ENCODE measurements around the gene ZP4. TPM values are rescaled to one million over a fixed set of nuclear protein-coding genes. Genes with fewer than 3 reads are reported as not detected.

The ZP4 gene, protein sequence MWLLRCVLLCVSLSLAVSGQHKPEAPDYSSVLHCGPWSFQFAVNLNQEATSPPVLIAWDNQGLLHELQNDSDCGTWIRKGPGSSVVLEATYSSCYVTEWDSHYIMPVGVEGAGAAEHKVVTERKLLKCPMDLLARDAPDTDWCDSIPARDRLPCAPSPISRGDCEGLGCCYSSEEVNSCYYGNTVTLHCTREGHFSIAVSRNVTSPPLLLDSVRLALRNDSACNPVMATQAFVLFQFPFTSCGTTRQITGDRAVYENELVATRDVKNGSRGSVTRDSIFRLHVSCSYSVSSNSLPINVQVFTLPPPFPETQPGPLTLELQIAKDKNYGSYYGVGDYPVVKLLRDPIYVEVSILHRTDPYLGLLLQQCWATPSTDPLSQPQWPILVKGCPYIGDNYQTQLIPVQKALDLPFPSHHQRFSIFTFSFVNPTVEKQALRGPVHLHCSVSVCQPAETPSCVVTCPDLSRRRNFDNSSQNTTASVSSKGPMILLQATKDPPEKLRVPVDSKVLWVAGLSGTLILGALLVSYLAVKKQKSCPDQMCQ
- total RNA-seq, result not detected in 2 replicates

DNA sequence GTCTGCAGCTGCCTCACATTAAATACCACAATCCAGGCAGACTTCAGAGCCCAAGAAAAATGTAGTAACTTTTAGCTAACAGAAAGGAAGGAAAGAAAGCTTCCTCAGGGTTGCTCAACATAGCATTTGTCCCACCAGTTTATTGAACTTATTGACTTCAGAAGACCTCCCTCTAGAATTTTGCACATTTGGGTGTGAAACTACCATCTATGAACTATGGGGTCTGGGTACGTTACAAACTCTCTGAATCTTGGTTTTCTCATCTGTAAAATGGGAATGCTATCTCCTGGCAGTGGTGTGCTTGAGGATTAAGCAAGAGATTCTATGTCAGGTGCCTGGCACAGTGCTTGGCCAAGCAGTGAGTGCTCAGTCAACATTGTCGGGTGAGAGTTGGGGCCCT lies at the start of gene ZP4:
TSS of gene ZP4 (minus strand) at position 101 of the 400 bp plus-strand sequence. CDS start 287 bp downstream, outside the sequence.
- DNase-seq (ENCODE audit: low read depth), result no peak

DNA sequence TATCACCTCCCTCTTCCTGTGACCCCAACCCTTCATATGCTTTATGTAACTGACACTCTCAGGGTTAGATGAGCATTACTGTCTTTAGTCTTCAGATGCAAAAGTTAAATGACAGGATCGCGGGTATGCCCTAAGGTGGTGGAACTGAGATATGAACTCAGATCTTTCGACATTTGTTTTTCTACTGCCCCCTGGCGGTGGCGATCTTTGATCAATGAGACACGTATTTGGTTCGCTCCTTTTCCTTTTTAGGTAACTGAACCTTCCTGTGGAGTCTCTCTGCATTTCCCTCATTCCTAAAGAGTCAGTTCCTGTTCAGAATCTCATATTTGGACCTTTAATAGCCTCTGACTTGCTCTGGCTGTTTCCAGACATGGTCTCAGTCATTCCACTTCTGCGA lies 47.8 kb upstream of the ZP4 start:
- no peak for DNase-seq (ENCODE audit: low read depth)

DNA sequence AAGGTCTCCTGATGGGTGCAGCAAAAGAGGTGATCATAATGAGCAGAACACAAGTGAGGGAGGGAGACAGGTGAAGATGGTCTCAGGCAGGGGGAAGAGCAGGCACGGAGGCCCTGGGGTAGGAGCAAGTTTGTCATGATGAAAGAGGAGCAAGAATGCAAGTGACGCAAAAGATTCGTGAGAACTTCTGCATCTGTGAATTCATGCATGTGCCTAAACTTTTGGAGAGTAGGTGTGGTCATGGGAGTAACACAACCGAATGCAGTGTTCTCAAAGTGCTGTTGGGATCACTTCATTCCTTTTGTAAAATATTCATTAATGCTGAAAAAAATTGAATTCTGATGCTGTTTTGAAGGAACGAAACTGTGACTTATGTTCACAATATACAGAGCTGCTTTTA lies 47.3 kb upstream of the ZP4 start:
- DNase-seq (ENCODE audit: low read depth), result no peak

DNA sequence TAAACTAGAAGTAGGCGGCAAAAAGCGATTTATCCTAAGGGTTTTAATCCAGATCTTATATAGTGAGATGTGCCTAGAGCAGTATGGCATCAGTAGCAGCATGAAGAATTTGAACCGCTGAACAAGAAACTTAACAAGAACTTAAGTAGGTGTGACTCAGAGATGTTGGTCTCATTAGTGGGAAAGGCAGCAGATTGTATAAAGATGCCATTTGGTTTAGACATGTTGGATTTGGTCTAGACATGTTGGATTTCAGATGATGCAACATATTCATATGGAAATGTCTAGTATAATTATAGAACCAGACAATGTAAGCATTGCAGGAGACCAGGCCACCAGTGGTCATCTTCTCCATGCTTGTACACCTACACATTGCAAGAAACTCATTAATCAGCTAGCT lies 42.1 kb upstream of the ZP4 start:
- peak; percentile 53 for DNase-seq (ENCODE audit: low read depth)

DNA sequence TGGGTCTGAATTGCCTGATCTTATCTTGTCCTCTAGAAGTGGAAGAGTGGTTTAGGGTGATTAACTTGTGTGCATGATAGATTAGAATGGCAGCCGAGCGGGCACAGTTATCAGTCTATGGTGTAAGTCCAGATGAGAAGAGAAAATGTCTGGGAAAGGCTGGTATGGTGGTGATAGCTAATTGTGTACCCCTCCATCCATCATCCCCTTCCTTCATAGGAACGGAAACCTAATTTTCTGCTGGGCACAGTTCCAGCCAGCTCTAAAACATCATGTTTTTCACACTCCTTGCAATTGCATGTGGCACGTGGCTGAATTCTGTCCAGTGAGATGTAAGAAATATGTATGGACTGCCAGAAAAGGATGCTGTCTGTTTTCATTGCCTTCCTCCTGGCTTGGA lies 40.9 kb upstream of the ZP4 start:
- no peak for DNase-seq (ENCODE audit: low read depth)

DNA sequence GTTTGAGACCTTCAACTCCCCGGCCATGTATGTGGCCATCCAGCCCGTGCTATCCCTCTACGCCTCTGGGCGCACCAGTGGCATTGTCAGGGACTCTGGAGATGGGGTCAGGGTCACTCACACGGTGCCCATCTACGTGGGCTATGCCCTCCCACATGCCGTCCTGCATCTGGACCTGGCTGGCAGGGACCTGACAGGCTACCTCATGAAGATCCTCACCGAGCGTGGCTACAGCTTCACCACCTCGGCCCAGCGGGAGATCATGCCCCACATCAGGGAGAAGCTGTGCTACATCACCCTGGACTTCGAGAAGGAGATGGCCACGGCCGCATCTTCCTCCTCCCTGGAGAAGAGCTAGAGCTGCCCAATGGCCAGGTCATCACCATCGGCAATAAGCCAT lies 36.5 kb upstream of the ZP4 start:
- no peak for DNase-seq (ENCODE audit: low read depth)

DNA sequence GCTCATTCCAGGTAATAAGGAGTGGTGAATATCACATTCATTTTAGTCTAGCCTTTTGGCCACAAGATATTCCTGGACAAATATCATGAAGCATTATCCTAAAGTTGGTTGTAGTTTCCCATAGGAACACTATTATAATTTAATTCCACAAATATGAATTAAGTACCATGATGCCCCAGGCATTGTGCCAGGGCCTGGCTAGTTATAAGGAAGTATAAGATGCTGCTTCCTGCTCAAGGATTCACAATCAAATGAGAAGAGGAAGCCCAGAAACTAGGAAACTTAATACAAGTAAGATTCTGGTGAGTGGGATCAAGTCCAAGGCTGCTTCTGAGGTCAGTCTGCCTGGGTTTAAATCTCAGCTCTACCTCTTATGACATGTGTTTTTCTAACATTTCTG lies 30.6 kb upstream of the ZP4 start:
- DNase-seq (ENCODE audit: low read depth), result no peak

DNA sequence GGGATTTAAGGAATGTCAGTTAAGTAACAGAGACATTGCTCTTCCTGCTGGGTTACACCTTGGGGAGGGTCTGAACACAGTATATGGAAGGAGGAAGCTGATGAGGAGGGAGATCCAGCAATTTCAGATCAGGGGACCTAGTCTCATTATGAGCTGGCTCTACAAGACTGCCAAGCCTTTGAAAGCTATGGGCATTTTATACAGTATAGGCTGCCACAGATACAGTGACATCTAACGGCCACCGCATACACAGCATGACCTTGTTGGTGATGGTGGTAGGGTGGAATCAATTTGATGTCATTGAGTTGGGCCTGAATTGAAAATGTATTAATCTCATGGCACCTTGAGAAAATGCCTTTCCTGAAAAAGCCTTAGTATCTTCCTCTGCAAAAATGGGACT lies 22.6 kb upstream of the ZP4 start:
- no peak for DNase-seq (ENCODE audit: low read depth)

DNA sequence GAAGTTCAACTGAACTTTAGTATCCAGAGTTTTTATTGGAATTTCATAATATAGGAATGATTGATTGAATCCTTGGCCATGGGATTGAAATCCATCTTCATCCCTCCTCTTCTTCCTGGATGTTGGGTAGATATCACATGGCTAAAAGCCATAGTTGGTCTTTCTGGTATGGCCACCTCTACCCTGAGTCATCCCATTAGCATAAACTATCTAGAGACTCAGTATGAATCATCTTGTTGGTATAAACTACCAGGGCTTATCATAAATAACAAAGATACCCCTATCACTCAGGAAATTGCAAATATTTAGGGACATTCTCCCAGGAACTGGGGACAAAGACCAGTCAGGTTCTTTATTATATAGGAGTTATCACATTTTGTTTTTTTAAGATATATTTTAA lies 21.2 kb upstream of the ZP4 start:
- peak; percentile 16 for DNase-seq (ENCODE audit: low read depth)

DNA sequence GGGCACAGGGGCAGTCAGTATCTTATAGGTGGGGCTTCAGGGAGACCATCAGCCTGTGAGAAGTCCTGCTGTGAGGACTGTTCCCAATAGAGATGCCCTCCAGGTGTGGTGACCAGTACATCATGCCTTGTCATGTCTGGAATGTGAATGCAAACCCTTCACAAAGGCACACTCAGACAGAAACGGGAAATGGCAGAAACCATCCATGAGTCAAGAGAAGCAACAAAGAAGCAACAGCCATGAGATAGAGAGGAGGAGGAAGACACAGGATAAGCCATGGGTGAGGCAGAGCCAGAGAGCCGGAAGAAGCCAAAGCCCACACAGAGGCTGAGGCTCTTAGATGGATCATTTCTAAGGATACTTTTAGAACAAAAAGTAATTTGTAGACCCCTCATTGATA lies 20.1 kb upstream of the ZP4 start:
- DNase-seq (ENCODE audit: low read depth), result no peak

DNA sequence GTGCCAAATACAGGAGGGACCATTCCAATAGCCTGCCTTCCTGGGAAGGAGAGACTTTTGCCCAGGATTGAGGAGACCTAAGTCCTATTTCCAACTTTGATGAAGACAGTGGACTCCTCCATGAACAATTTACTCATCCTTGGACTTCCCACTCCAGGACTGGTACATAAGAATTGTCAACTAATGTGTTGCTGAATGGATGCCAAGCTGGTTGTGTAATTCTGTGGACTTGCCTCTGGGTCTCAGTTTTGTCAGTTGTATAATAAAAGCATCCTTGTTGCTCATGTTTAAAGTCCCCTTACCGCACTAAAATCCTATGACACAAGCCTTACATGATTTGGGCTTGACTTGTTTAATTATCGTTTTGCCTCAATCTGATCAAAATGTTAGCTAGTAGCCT lies 13.2 kb upstream of the ZP4 start:
- peak; percentile 22 for DNase-seq (ENCODE audit: low read depth)

DNA sequence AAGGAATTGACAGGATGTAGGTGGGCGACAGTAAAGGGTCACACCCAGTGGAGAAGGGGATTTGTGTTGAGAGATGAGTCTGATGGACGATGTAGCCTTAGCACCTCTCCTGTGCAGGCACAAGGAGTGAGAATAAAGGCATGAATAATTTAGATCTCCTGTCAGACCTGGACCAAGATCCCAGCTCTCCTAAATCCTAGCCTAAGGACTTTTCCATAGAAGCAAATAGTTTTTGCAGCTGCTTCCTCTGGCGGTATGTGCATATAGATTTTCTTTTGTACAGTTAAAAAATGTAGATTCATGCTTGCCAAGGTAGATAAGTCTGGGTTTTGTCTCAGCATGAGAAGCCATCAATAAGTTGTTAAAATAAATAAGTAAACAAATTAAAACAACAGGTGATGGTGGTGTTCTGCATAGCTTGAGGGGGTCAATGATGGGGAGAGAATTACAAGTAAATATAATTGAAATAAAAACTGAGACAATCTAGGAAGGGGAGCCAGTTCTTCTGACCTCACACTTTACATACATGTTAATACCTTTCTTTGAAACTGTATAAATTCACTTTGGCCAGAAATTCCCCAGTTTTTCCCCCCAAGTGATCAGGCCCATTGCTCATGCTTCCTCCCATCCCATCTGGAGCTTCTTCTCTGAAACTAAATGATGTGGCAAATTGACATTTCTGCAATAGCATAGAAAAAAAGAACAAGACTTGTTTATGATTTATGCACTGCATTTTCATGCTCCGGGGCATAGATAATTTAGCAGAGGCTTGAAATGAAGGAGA lies 12.4 kb upstream of the ZP4 start:
- no peak for DNase-seq (ENCODE audit: low read depth)

DNA sequence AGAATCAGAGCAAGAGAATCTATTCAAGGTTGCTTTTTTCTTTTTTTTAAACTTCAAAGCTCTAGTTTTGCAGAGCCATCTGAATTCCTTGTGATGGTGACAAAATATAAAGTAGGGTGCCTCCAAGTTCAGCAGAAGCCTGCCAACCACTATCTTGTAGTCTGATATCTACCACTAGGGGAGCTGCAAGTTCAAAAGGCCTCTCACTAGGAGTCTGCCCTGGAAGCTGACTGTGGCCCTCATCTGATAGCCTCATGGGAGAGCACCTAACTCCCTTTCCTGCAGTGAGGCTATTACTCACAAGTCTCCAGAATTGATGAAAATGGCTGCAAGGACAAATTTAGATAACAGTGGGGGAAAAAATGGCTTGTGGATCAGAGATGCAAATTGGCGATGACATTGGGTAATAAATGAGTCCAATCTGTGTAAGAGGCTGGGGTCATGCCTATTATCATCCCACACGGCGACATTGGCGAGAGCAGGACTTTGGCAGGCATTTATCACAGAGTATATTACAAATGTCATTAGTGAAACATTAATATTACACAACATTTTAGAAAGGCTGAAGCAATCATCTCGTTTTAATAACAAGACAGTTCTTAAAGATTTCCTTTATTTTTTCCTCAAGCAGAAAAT lies 10.7 kb upstream of the ZP4 start:
- DNase-seq (ENCODE audit: low read depth), result peak; percentile 39

DNA sequence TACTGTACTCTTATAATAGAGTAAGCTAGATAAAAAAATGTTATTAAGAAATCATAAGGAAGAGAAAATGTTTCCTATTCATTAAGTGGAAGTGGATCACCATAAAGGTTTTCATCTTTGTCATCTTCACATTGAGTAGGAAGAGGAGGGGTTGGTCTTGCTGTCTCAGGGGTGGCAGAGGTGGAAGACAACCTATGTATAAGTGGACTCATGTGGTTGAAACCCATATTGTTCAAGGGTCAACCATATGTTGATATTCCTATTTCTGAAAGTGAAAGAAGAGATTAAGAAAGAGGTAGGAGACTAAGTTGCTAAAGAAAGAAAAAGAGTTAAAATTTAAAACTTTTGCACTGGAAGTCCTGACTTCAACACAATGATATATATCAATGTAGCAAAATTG lies 4.9 kb upstream of the ZP4 start:
- DNase-seq (ENCODE audit: low read depth), result no peak

DNA sequence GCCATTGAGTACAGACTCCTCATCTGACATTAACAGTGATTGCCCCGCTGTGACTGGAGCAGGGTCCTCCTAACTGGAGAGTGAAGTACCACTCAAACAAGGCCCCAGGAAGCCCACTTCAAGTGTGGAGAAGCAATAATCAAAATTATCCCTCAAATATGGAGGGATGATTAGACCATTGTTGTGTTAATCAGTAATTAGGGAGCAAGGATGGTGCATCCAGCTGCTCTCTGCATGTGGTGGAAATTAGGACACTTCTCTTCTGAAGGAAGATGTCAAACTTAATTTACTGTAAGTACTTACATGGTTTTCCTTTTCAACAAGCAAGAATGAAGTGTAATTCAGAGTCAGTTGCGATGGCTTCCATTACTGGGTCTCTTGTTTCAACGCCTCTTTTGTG lies 3.4 kb upstream of the ZP4 start:
- DNase-seq (ENCODE audit: low read depth), result no peak

DNA sequence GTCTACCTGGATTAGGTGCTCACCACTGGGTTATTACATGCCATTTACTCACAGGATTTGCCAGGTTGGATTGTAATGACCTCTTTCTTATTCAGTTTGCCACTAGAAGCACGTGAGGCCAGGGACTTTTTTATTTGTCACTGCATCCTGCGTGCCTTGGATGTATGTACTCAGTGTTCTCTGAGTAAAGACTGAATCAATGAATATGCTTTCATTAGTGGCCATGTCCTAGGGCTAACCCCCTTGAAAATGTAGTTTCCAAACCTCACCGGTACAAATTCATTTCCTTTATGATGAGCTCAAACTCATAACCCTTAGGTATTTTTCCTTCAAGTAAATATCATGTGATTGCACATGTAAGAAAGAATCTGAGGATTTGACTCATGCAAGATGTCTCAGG lies 1.3 kb upstream of the ZP4 start:
- DNase-seq (ENCODE audit: low read depth), result peak; percentile 21

DNA sequence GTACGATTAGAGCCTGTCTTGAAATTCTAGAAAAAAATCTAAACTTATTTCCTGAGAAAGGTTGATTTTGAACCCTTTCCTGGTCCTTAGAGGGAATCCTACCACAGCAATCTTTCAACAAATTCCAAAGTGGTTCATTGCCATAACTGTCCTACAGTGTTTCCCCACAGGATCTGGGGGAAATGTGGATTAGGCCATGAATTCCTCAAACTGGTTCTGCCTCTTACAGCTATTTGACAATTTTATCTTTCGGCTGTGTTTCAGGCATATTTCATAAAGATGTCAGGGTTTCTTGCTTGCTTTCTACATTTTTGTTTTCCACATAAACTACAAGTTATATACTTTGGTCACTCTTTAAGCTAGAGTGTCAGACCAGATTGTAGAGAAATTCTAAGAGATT lies 544 bp upstream of the ZP4 start:
- no peak for DNase-seq (ENCODE audit: low read depth)

DNA sequence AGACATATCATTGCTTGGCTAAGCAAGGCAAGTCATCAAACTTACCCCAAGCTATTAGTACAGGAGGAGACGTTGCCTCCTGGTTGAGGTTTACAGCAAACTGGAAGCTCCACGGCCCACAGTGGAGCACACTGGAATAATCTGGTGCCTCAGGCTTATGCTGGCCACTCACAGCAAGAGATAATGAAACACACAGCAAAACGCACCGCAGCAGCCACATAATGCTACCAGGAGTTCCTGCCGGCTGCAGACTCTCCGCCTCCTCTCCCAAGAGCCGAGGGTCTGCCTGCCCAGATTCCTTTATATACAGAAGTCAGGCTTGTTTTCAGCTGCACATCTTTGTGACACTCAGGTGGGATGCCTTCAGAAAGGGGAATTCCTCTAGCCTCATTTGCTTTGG lies 306 bp downstream of the ZP4 start:
- DNase-seq (ENCODE audit: low read depth), result no peak

DNA sequence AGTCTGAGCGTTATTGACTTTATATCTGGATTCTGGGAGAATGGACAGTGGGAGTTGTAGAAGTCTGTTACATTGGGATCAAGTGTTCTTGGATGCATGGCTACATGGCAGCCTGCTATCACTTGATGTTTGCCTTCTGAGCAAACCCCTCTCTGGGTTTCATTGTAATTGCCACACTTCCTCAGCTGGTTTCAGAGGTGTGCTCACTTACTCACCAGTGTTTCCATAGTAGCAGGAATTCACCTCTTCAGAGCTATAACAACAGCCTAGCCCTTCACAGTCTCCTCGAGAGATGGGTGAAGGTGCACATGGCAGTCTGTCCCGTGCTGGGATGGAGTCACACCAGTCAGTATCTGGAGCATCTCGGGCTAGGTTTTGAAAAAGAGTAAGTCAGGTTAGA lies 2.6 kb downstream of the ZP4 start:
- peak; percentile 58 for DNase-seq (ENCODE audit: low read depth)

DNA sequence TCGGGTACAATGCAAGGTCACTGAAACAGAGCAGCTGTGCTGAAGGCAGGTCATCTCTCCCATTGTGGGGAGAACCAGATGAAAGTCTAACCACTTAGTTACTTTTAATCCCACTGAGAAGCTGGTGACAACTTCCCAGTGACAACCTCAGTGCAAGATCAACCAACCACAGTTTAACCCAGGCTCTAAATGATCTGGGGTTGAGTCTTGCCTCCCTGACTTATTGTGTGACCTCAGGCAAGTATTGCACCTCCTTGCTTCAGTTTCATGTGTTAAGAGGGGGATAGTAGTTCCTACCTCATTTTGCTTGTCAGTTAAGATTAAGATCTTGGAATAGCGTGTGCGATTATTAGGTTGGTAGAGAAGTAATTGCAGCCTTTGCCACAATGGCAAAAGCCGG lies 3.2 kb downstream of the ZP4 start:
- DNase-seq (ENCODE audit: low read depth), result no peak

DNA sequence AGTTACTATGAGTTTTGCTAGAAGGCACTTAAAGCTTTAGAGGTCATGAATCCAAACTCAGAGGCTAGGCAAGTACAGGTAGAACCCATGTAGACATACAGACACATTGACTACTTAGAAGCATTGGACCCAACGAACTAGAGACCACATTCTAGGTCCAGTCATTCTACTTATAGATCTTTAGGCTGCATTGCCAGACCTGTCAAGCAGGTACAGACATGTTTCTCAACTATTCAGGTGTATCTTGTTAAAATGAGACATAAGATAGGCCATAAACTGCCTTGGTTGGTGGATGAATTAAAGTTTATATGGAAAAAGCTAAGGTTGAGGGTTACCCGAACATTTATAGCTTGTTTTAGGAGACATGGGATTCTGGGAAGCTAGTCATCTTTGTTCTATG lies 6.5 kb downstream of the ZP4 start:
- DNase-seq (ENCODE audit: low read depth), result no peak

DNA sequence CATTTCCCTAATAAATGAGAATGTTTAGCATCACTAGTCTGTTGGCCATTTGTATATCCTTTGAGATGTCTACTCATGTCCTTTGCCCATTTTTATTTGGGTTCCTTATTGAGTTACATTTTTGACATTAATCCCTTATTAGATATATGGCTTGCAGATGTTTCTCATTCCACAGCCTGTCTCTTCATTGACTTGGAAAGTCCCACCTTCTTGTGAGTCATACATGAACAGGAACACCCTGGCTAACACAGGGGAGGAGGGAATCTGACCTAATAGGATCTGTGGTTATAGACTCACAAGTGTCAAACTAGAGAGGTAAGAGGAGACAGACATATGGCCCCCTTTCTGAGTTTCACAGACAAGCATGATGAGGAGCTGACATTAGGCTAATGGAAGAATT lies 11.5 kb downstream of the ZP4 start:
- DNase-seq (ENCODE audit: low read depth), result peak; percentile 95

DNA sequence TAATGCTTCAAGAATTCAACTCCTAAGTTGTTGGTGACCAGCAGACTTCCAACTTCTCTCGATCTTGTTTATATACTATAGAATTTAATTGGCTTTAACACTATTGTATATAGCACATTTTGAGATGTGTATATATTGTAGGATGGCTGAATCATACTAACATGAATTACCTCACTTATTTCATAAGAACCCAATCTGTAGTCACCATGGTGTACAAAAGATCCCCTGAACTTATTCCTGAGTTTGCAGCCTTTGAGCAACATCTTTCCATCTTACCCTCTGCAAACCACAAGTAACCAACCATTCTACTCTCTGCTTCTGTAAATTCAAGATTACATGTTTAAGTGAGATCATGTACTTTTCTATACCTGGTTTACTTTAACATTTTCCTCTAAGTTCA lies 12.3 kb downstream of the ZP4 start:
- no peak for DNase-seq (ENCODE audit: low read depth)
